K562 (cell line): Measurements from ENCODE around the gene PPAN. TPM values are rescaled to one million over a fixed set of nuclear protein-coding genes. Genes with fewer than 3 reads are reported as not detected.

Experiments used
- ATAC-seq: fragments of 200-7000 bp; cut with Tn5 transposase; 3 replicates; pipeline ENCODE4 v1.9.1; 2020; ENCODE audit warnings: moderate library complexity
- BruUV-seq: library from RNA; stranded (reverse); fragments of 400-500 nt; replicated peaks from 2 replicates; lab custom pipeline; 2021; lab: Mats Ljungman, UMichigan
- CTCF ChIA-PET: fragments of 300-600 bp; formaldehyde crosslinking; extraction: SDS; loops from one replicate; lab custom pipeline; 2021; ENCODE audit warnings: low intra/inter-chr PET ratio; lab: Yijun Ruan, JAX
- POLR2A ChIA-PET: fragments of 300-600, 350-650 bp; sonication (Branson Sonifier 250); formaldehyde crosslinking; extraction: SDS; loops from one replicate; lab custom pipeline; 2021; ENCODE audit warnings: antibody characterized with exemption, inconsistent platforms; lab: Yijun Ruan, JAX
- DNase-seq, 4 experiments: peaks; one replicate each; pipeline versions ENCODE4 v3.0.0 to v3.0.0-alpha.2; 2011 to 2018; ENCODE audit warnings: low spot score in 3 of 4, mixed read lengths in 3 of 4; ENCODE audit errors: extremely low read depth in 1 of 4
- FAIRE-seq: peaks from 2 replicates; lab custom pipeline; 2011; peaks lifted over from hg19 to GRCh38; lab: Jason Lieb, UNC
- H2AFZ ChIP-seq: 2 replicates; pipeline ENCODE4 v1.6.0; 2011; ENCODE audit warnings: low read depth, low read length, control low read depth, inconsistent platforms
- H3K27ac ChIP-seq: fragments of 200-600 bp; 3 replicates; pipeline ENCODE4 v1.8.0; 2011; ENCODE audit warnings: low read depth, mild to moderate bottlenecking, control low read depth, inconsistent platforms, low read length, moderate library complexity, mixed read lengths; ENCODE audit errors: extremely low read depth
- H3K27me3 ChIP-seq, 2 experiments: fragments of 300-600 bp in 1 of 2; 2 replicates in 1 of 2; 3 replicates in 1 of 2; pipeline versions ENCODE4 v1.6.0 to v1.8.0; 2011; ENCODE audit warnings: inconsistent platforms in 2 of 2, low read length in 2 of 2, mild to moderate bottlenecking in 1 of 2, mixed read lengths in 1 of 2, moderate library complexity in 1 of 2; ENCODE audit not compliant: control insufficient read depth in 2 of 2, insufficient read depth in 2 of 2
- H3K36me3 ChIP-seq: fragments of 300-600 bp; 3 replicates; pipeline ENCODE4 v1.8.0; 2011; ENCODE audit warnings: mild to moderate bottlenecking, low read length, inconsistent platforms; ENCODE audit not compliant: control insufficient read depth, insufficient read depth
- H3K4me1 ChIP-seq, 2 experiments: fragments of 200-600 bp in 1 of 2; replicated peaks in 1 of 2; 2 replicates in 1 of 2; 3 replicates in 1 of 2; pipeline versions ENCODE4 v1.5.1 to v1.8.0; 2011; ENCODE audit warnings: inconsistent platforms in 2 of 2, low read length in 2 of 2, mild to moderate bottlenecking in 1 of 2, mixed read lengths in 1 of 2, moderate library complexity in 1 of 2; ENCODE audit not compliant: control insufficient read depth in 2 of 2, insufficient read depth in 2 of 2
- H3K4me2 ChIP-seq: 2 replicates; pipeline ENCODE4 v1.6.1; 2011; ENCODE audit warnings: low read length, control low read depth, inconsistent platforms, mixed read lengths; ENCODE audit not compliant: insufficient read depth
- H3K4me3 ChIP-seq: fragments of 200-600 bp; sonication (generic), shearing (Covaris generic); 2 replicates; pipeline ENCODE4 v1.5.1; 2016; ENCODE audit warnings: control low read depth, inconsistent platforms
- H3K79me2 ChIP-seq: fragments of 200-600 bp; 3 replicates; pipeline ENCODE4 v1.8.0; 2011; ENCODE audit warnings: low read length, inconsistent platforms; ENCODE audit not compliant: control insufficient read depth, insufficient read depth
- H3K9ac ChIP-seq, 2 experiments: 2 replicates each; pipeline versions ENCODE4 v1.6.0 to v1.6.1; 2011; ENCODE audit warnings: low read depth in 2 of 2, low read length in 2 of 2, control low read depth in 1 of 2, inconsistent platforms in 1 of 2, mild to moderate bottlenecking in 1 of 2, mixed read lengths in 1 of 2; ENCODE audit not compliant: insufficient read depth in 1 of 2
- H3K9me1 ChIP-seq: one replicate; pipeline ENCODE4 v1.6.0; 2011; ENCODE audit warnings: inconsistent platforms, mild to moderate bottlenecking, low read length, moderate library complexity; ENCODE audit not compliant: control insufficient read depth, insufficient read depth
- H3K9me3 ChIP-seq: replicated peaks from 2 replicates; pipeline ENCODE4 v1.5.1; 2011; ENCODE audit warnings: low read depth, low read length, inconsistent platforms; ENCODE audit not compliant: control insufficient read depth, insufficient read depth
- H4K20me1 ChIP-seq: replicated peaks from 2 replicates; pipeline ENCODE4 v1.6.1; 2011; ENCODE audit warnings: low read length, inconsistent platforms, mixed read lengths; ENCODE audit not compliant: control insufficient read depth, insufficient read depth
- C11orf30 ChIP-seq: fragments of 450-650 bp; IDR thresholded peaks from 2 replicates; pipeline ENCODE4 v1.6.1; 2016; ENCODE audit warnings: low read depth, mild to moderate bottlenecking
- POLR2AphosphoS5 ChIP-seq: IDR thresholded peaks from 2 replicates; pipeline ENCODE4 v1.6.1; 2011; ENCODE audit warnings: mild to moderate bottlenecking, low read depth, low read length, moderate library complexity; ENCODE audit not compliant: control insufficient read depth, insufficient read depth
- SMAD3 ChIP-seq: fragments of 450-650 bp; formaldehyde crosslinking; conservative IDR thresholded peaks from 2 replicates; pipeline ENCODE4 v1.4.0; 2020; ENCODE audit warnings: mild to moderate bottlenecking
- ZNF445 ChIP-seq: fragments of 250-450 bp; sonication (Bioruptor Pico); IDR thresholded peaks from 2 replicates; pipeline ENCODE4 v1.4.0; 2020; ENCODE audit warnings: low read depth, mild to moderate bottlenecking, moderate library complexity
- WGBS: fragments of 100-300 bp; shearing (Covaris generic); methylation state at CpG from one replicate; pipeline ENCODE4 v1.1.6; 2016; ENCODE audit warnings: low coverage, mixed read lengths; ENCODE audit not compliant: insufficient coverage; ENCODE audit errors: missing lambda C conversion rate; 5-methylcytosine and 5-hydroxymethylcytosine counted together
- in situ Hi-C: fragments of 300-500 bp; cut with MboI; formaldehyde crosslinking; loops from 4 replicates; pipeline ENCODE4 v1.15.0; 2018; ENCODE audit warnings: inconsistent platforms, mixed read lengths
- intact Hi-C: fragments of 100-400 bp; cut with micrococcal nuclease; formaldehyde crosslinking; loops from 2 replicates; pipeline ENCODE4 v1.14.2; 2022
- polyA plus RNA-seq, 8 experiments: library from polyadenylated mRNA; depleted of rRNA in 4 of 8; stranded (reverse) in 5 of 8; unstranded in 3 of 8; fragments of >200 nt; fragmentation: Nextera tagmentation in 2 of 8; fragmentation: Illumina TruSeq in 1 of 8; extraction: Ambion mirVana in 2 of 8; extraction: Trizol in 1 of 8; gene quantifications; 2 replicates each; pipeline versions ENCODE4 v1.2.1 to v1.2.3, GENCODE V29; 2011 to 2014; ENCODE audit warnings: inconsistent platforms in 1 of 8, missing spikeins in 1 of 8
- total RNA-seq, 7 experiments: library from RNA; depleted of rRNA in 6 of 7; stranded (reverse); fragments of >200 nt in 6 of 7; fragmentation: Illumina TruSeq in 2 of 7; extraction: Trizol in 2 of 7; gene quantifications; 2 replicates each; pipeline versions ENCODE4 v1.2.1 to v1.2.3, GENCODE V29; 2011 to 2021; ENCODE audit warnings: low replicate concordance in 1 of 7
- TF ChIP-seq, protein P1 (sequence below), 2 experiments: fragments of 200-800 bp in 1 of 2; sonication (Bioruptor generic) in 1 of 2; sonication (generic) in 1 of 2; formaldehyde crosslinking in 1 of 2; IDR thresholded peaks in 1 of 2; conservative IDR thresholded peaks in 1 of 2; 2 replicates each; pipeline versions ENCODE4 v1.5.0 to v1.6.1; 2016 to 2020; ENCODE audit warnings: missing compliant biosample characterization in 1 of 2, missing genetic modification characterization in 1 of 2, missing genetic modification reagents in 1 of 2
- TF ChIP-seq, protein P2 (sequence below), 3 experiments: fragments of 200-800 bp in 1 of 3; fragments of 250-450 bp in 1 of 3; fragments of 450-650 bp in 1 of 3; sonication (Bioruptor Pico) in 1 of 3; sonication (Bioruptor generic) in 1 of 3; formaldehyde crosslinking in 1 of 3; IDR thresholded peaks; 2 replicates each; pipeline versions ENCODE4 v1.6.1 to v1.8.0; 2016 to 2022; ENCODE audit warnings: mild to moderate bottlenecking in 2 of 3, missing genetic modification characterization in 2 of 3, missing compliant biosample characterization in 1 of 3, moderate library complexity in 1 of 3

PPAN gene
- total and polyA plus RNA-seq, 9 of the 15 experiments (the other 6 are each of a cell fraction or from before 2014, with no cell fraction given), result 2.2 to 129 (median 59.1) TPM

DNA sequence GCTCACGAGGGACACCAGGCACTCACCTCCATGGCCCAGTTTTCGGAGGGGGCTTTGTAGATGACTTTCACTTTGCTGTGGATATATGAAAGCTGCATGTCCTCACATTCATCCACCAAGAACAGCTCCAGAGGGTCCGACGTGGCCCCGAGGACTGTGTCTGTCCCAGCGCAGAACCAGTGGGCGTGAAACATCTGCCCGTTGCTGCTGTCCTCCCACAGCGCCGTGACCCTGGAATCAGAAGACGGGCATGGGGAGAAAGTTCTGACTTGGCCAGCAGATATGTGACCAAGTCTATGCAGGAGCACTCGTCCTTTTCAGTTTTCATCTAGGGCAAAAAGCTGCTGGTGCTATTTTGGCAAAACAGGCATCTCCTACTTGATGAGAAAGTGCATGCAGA is 43.3 kb downstream of the PPAN start (continued):
- TF ChIP-seq SMAD3 (no peak), ZNF445 (no peak), C11orf30 (no peak)
- TF ChIP-seq, protein P1, sequence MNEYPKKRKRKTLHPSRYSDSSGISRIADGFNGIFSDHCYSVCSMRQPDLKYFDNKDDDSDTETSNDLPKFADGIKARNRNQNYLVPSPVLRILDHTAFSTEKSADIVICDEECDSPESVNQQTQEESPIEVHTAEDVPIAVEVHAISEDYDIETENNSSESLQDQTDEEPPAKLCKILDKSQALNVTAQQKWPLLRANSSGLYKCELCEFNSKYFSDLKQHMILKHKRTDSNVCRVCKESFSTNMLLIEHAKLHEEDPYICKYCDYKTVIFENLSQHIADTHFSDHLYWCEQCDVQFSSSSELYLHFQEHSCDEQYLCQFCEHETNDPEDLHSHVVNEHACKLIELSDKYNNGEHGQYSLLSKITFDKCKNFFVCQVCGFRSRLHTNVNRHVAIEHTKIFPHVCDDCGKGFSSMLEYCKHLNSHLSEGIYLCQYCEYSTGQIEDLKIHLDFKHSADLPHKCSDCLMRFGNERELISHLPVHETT (CRISPR knock-in tag; conservative IDR thresholded peaks at IDR 0.05 in 1 of 2, IDR thresholded peaks at IDR 0.05 in 1 of 2), result no peak

DNA sequence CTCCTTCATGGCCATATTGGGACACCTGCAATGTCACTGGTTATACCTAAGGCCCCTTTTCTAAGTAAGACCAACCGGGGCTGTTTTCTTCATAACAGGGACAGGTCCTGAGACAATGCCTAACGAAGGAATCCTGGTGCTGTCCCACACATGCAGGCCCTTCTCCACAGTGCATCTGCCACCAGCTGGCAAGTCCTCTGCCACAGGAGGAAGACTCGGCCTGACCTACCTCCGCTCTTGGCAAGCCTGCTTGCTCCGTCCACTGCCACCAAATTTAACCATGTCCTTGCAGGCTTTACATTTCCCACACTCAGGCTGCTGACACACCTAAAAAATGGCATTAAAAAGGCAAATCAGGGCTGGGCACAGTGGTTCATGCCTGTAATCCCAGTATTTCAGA is 45.4 kb downstream of the PPAN start:
- TF ChIP-seq, protein P2, sequence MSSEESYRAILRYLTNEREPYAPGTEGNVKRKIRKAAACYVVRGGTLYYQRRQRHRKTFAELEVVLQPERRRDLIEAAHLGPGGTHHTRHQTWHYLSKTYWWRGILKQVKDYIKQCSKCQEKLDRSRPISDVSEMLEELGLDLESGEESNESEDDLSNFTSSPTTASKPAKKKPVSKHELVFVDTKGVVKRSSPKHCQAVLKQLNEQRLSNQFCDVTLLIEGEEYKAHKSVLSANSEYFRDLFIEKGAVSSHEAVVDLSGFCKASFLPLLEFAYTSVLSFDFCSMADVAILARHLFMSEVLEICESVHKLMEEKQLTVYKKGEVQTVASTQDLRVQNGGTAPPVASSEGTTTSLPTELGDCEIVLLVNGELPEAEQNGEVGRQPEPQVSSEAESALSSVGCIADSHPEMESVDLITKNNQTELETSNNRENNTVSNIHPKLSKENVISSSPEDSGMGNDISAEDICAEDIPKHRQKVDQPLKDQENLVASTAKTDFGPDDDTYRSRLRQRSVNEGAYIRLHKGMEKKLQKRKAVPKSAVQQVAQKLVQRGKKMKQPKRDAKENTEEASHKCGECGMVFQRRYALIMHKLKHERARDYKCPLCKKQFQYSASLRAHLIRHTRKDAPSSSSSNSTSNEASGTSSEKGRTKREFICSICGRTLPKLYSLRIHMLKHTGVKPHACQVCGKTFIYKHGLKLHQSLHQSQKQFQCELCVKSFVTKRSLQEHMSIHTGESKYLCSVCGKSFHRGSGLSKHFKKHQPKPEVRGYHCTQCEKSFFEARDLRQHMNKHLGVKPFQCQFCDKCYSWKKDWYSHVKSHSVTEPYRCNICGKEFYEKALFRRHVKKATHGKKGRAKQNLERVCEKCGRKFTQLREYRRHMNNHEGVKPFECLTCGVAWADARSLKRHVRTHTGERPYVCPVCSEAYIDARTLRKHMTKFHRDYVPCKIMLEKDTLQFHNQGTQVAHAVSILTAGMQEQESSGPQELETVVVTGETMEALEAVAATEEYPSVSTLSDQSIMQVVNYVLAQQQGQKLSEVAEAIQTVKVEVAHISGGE (CRISPR knock-in tag; IDR thresholded peaks at IDR 0.05), result no peak
- TF ChIP-seq POLR2AphosphoS5, result 0 out of 2 replicates have a peak, but pooled peaks have one; percentile 26
- Histone ChIP-seq H3K36me3 (peaks cover 91% of the 10 kb centered on the region), H2AFZ (no peak overlapping the region), H3K4me2 (no peak overlapping the region), H3K4me3 (no peak overlapping the region), H3K9me3 (no peaks in the 10 kb centered on the region), H3K27ac (no peak overlapping the region), H3K4me1 (no peaks in the 10 kb centered on the region), H4K20me1 (no peaks in the 10 kb centered on the region; the same call in 1 of the 2 replicates), H3K27me3 (no peaks in the 10 kb centered on the region), H3K9me1 (no peaks in the 10 kb centered on the region), H3K79me2 (no peaks in the 10 kb centered on the region), H3K9ac (no peak overlapping the region)
- POLR2A ChIA-PET, result interaction anchor here (0.7 kb wide), 1 partner anchor 12 kb away, joined by 3 read pairs; no protein-coding TSS in a partner anchor
- intact Hi-C loops (no loop called here), in situ Hi-C loops (no loop called here)
- BruUV-seq, result TSS peak; percentile 9
- WGBS, result 100% methylated on average over 5 of the region's 5 CpGs
- CTCF ChIA-PET, result no interaction called here
- FAIRE-seq, result no peak
- ATAC-seq, result no peak
- no peak for DNase-seq
